Body of pancreas (tissue), 4 donors: Measurements from ENCODE around the gene CAMK1D.

ENCODE experiments used
- POLR2A ChIP-seq, 3 donors: fragments of 450-650 bp; IDR thresholded peaks; one replicate each; pipeline ENCODE4 v1.6.1; 2016; ENCODE audit warnings: antibody characterized with exemption in 3 of 3, mild to moderate bottlenecking in 2 of 3
- TF ChIP-seq, protein P1 (sequence below), 7 experiments: fragments of 450-650 bp in 4 of 7; fragments of 200-600 bp in 3 of 7; sonication (generic) in 3 of 7; IDR thresholded peaks; one replicate each; pipeline ENCODE4 v1.5.1; 2016 to 2019; ENCODE audit warnings: antibody characterized with exemption in 7 of 7

DNA sequence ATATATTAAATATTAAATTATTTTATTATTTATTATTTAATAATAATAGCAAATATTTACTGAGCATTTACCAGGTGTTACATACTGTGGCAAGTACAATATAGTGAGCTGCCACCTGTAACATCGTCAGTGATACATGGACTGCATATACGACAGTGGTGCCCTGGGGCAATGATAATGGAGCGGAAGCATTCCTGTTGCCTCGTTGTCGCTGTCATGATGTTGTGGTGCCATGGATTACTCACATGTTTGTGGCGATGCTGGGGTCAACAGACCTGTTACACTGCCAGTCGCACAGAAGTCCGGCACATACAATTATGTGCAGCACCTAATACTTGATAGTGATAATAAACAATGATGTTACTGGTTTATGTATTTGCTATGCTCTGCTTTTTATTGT, 20.6 kb downstream of the CAMK1D start:
- TF ChIP-seq, protein P1, sequence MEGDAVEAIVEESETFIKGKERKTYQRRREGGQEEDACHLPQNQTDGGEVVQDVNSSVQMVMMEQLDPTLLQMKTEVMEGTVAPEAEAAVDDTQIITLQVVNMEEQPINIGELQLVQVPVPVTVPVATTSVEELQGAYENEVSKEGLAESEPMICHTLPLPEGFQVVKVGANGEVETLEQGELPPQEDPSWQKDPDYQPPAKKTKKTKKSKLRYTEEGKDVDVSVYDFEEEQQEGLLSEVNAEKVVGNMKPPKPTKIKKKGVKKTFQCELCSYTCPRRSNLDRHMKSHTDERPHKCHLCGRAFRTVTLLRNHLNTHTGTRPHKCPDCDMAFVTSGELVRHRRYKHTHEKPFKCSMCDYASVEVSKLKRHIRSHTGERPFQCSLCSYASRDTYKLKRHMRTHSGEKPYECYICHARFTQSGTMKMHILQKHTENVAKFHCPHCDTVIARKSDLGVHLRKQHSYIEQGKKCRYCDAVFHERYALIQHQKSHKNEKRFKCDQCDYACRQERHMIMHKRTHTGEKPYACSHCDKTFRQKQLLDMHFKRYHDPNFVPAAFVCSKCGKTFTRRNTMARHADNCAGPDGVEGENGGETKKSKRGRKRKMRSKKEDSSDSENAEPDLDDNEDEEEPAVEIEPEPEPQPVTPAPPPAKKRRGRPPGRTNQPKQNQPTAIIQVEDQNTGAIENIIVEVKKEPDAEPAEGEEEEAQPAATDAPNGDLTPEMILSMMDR (IDR thresholded peaks at IDR 0.05), result no peak
- TF ChIP-seq POLR2A (IDR thresholded peaks at IDR 0.05), result no peak
